HTERT RPE-1 (cell line): Measurements from ENCODE around the gene ATP5F1E.
"Not testable (repeated sequence)": the region's sequence is repeated elsewhere in the genome, so short reads cannot be mapped to it uniquely, and the experiment has no call there.

ENCODE experiments used
- in situ Hi-C: fragments of 300-500 bp; cut with MboI; formaldehyde crosslinking; loops from 4 replicates; pipeline ENCODE4 v1.14.3; 2020; ENCODE audit warnings: low sequenced_read_pairs

ATP5F1E gene

DNA sequence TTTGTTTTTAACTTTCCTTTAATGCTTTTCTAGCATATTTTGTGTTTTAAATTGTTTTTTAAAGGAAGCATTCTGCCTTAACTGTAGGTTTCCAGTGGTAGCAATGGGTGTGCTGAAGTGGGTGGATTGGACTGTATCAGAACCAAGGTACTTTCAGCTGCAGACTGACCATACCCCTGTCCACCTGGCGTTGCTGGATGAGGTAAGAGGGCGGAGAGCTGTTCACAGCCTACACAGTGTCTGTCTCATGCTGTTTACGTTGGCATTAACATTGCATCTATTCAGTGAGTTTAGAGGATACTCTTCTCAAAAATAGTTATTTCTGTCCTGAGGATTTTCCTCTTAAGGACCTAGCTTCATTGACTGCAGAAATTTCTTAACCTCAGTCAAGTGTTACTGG is 39.2 kb downstream of the ATP5F1E start:
- in situ Hi-C loops = no loop called here

DNA sequence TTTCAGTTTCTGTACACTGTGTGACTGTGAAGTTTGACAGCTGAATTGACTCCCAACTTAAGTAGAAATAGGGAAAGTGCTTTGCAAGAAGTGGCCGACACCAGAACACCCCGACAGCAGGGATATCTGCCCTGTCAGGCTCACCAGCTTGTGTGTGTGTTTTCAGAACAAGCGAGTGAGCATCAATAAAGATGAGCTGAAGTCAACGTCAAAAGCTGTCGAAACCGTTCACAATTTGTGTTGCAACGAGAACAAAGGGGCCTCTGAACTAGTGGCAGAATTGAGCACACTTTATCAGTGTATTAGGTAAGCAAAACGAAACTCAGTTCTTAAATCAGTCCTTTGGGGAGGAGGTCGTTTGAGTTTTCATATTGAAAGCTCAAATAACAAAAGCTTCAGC is 40.4 kb downstream of the ATP5F1E start:
- in situ Hi-C loops = no loop called here

DNA sequence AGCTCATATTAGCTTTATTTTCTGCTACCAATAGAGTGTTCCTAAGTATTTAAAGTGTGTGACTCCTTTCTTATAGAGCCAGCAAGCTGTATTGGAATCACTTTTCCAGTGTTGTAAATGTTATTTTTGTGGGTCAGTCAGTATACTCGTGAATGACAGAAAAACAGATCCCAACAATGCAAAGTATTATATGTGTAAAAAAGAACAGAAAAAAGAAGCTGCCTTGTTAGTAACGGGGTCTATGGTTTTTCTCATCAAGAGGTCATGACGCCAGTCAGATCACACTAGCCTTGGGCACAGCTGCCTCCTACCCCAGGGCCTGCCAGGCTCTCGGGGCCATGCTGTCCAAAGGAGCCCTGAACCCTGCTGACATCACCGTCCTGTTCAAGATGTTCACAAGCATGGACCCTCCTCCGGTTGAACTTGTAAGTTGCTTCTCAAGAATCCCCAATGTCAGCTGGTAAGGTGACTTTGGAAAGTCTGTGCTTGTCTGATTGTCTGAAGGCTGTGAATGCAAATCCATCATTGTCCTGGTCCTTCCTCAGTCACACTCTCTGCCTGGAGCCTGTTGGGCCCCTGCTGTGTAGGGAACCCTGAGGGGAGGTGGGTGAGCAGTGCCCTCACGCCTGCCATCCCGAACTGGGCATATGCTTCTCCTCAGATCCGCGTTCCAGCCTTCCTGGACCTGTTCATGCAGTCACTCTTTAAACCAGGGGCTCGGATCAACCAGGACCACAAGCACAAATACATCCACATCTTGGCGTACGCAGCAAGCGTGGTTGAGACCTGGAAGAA is 41.3 kb downstream of the ATP5F1E start:
- in situ Hi-C loops = no loop called here

DNA sequence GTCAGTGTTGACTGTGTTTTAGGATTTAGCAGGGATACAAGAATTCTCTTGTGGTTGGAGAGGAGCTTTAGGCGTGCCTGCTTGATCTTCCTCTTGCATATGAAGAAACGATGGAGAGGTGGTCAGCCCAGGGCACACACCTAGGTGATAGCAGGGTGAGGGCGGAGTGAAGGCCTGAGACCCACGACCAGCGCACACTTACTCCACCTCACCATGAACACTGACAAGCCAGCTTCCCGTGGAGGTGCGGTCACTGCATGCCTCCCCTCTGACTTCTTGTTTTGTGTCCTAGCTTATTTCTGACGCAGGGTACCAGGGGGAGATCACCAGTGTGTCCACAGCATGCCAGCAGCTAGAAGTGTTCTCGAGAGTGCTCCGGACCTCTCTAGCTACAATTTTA is 42.9 kb downstream of the ATP5F1E start:
- in situ Hi-C loops = no loop called here

DNA sequence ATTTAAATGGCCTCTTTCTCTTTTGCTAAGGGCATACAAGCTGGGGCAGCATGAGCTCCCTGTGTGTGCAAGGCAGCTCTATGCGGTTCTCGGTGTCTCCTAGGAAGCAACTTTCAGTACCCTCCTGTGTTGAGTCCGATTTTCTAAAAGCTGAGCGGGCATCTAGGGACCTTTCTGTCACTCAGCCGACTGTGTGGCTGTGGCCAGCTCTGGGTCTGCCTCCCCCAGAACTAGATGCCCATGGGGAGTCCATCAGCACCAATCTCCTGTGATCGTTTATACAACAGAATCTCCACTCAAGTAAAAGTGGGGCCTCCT is 43.6 kb downstream of the ATP5F1E start:
- in situ Hi-C loops = no loop called here

DNA sequence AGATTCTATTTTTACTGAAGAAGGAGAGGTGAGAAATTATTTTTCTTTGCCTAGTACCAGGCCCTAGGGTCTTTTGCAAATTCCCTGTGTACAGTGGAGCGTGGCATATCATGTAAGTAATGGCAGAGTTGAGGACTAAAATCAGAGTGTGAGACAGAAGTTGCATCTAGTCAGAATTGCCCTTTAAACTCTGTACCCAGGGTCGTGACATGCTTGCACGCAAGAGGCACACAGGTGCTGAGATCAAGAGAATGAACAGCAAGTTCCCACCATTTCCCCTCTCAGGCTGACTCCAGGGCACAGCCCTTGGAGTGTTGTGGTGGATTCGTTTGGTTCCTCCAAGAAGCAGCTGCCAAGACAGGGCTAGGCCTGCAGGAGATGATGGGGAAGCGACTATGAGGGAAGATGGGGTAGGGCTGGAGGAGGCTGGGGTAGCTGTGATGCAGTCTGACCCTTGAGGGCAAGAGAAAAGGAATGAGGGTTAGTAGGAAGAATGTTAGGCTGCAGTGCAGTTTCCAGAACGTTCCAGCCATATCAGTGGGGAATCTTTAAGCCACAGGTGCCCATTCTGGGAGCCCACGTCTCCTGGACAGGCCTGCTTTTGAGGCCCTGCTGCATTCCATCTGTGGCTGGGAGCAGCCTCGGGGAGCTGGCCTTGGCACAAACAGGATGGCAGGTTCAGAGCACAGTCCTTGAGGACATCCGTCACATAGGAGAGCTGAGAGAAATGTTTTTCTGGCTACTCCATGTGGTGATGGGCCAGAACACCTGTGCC is 44.2 kb downstream of the ATP5F1E start:
- in situ Hi-C loops = no loop called here

DNA sequence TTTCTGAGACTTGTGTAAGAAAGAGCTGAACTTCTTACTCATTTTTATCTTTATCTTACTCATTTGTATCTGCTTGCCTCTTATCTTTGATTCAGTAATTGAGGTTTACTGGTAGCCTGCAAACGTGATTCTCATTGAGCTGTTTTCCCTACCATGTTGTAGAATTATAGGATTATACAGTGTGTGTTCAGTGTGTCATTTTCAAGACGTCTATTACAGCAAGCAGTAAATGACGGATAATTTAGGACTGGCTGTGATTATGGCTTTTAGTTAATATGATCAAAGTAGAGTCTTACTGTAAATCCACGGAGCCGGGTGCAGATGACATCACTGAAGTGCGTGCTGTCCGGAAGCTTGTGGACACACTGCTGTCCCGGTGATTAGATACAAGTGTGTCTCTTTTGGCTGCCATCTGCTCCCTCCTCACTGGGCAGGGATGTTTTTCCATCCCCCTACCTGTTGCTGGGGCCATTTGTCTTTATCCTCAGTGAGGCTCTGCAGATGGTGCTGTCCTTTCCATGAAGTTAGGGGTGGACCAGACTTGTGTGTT is 45.1 kb downstream of the ATP5F1E start:
- in situ Hi-C loops = no loop called here

DNA sequence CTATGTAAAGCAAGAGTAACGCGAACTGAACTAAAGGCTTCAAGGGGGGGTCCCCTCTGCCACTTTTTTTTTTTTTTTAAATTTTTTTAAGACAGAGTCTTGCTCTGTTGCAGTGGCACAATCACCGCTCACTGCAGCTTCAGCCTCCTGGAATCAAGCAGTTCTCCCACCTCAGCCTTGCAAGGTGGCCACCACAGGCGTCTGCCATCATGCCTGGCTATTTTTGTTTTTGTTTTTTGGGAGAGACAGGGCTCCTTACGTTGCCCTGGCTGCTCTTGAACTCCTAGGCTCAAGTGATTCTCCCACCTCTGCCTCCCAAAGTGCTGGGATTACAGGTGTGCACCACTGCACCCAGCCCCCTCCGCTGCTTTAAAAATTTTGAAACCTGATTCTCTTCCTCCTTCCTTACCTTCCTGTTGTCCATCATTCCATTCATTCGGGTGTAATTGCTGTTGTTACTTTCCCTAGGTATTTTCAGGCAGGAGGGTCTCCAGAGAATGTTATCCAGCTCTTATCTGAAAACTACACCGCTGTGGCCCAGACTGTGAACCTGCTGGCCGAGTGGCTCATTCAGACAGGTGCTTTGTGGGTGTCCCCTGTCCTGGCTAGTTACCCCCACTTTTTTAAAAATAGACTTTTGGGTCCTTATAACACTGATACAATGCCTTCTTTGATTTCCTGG is 45.7 kb downstream of the ATP5F1E start:
- in situ Hi-C loops = no loop called here

DNA sequence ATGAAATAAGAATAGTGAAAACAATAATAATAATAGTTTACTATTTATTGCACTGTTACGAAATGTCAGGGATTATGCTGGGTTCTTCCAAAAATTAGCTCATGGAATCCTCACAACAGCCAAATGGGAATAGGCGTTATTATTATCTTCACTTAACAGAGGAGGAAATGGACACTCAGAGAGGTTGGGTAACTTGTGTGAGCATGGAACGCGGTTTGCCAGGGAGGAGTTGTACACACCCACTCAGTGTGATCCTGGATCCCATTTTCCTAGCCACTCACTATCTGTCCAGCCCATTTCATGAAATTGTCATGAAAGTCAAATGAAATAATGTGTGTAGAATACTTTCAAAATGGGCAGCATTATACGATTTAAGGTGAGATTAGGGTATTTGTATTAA is 46.5 kb downstream of the ATP5F1E start:
- in situ Hi-C loops = no loop called here

DNA sequence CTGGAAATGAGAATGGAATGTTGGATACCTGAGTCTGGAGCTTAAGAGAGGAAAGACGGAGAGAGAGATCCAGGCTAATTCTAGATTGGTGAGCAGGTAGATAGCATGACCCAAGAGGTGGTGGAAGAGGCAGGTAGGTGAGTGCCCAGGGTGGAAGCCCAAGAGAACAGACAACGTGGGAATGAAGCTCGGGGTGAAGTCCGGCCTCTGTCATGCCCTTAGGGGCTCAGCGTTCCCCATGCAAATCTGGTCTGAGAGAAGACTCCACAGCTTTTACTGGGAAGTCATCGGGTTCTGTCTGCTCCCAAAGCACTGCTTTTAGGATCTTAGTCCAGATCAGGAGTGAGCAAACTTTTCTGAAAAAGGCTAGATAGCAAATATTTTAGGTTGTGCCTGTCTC is 47.4 kb downstream of the ATP5F1E start:
- in situ Hi-C loops = no loop called here

DNA sequence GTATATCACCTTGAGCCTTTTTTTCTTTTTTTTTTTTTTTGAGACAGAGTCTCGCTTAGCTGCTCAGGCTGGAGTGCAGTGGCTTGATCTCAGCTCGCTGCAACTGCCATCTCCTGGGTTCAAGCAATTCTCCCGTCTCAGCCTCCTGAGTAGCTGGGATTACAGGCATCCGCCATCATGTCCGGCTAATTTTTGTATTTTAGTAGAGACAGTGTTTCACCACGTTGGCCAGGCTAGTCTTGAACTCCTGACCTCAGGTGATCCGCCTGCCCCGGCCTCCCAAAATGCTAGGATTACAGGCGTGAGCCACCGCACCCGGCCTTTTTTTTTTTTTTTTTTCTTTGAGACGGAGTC is 49.0 kb downstream of the ATP5F1E start:
- in situ Hi-C loops = not testable (repeated sequence)

DNA sequence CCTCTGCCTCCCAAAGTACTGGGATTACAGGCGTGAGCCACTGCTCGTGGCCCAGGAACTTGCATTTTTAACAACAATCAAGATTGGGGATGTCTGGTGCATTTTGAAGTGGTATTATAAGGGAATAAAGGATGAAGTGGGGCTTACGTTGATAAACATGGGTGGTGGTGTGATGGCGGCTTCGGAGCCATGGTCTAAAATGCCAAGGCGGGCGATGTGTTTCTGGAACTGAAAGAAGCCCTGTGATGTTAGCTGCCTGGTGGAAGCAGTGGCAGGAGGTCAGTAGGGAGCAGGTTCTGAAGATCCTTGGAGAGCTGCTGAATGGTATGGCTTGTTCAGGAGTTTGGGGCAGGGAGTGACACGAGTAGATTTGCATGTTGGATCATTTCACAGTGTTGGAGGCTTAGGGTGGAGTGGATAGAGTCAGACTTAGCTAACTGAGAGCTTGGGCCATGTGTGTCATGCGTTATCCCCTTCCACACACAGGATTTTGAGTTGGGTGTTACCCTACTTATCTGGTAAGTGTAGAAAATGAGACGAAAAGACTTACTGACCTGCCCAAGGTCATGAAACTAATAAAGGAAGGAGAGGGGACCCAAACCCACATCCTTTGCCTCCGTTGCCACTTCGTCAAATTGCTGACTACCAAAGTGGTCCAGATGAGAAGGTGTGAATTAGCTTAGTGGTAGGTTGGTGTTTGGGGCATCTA is 49.6 kb downstream of the ATP5F1E start:
- in situ Hi-C loops = no loop called here

DNA sequence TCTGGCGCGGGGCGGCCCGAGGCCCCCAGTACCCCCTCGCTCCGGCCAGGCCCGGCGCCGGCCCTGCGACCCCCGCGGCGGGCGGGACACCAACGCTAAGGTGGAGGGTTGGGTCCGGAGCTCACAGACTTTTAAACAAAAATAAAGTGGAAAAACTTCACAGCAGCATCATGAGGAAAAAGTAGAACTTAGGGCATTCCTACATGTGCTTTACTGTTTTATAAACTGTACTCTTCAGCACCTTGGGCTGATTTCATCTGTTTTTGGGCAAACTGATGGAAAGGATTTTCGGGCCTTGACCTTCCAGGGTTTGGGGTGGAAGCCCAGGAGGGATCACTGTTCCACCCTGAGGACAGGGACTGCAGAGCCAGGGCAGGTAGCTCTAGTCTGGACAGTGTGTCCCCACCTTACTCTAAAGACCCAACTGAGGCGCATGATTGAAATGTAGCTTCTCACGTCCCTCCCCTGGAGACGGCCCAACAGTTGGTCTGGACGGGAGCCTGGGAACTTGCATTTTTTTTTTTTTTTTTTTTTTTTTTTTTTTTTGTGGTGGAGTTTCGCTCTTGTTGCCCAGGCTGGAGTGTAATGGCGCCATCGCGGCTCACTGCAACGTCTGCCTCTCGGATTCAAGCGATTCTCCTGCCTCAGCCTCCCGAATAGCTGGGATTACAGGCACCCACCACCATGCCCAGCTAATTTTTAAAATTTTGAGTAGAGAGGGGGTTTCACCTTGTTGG is 50.3 kb downstream of the ATP5F1E start:
- in situ Hi-C loops = no loop called here

DNA sequence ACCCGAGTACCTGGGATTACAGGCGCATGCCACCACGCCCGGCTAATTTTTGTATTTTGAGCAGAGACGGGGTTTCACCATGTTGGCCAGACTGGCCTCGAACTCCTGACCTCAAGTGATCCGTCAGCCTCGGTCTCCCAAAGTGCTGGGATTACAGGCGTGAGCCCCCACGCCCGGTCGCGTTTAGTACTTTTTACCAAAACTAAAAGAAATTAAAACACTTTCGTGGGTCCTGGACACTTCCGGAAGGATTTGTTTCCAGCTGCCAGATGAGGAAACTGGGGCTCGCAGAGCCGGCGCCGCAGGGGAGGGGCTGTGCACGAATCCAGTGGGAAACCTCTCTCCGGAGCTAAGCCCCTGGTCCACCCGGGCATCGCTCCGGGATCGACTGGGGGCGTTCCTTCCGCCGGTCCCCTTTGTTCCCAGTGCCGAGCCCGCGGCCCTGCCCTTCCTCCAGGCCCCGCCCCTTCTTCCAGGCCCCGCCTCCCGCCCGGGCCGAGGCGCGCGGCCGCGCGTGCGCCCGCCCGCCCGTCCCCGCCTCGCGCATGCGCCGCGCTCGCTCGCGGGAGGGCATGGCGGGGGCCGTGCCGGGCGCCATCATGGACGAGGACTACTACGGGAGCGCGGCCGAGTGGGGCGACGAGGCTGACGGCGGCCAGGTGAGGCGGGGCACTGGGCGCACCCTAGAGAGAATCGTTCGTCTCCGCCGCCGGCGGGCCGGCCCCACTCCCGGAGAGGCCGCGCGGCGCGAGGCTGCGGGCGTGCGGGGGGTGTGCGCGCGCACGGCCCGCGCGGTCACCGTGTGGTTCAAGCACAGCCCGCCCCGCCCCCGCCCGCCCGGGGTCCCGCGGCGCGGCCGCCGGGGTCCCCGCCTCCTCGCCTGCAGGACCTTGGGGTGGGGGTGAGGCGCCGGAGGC is 51.2 kb downstream of the ATP5F1E start, which contains the start of gene NELFCD:
Gene NELFCD, plus strand, starts transcription at position 546 of the 917 bp plus-strand sequence. Its CDS starts 54 bp downstream, at position 600.
- in situ Hi-C loops = no loop called here

DNA sequence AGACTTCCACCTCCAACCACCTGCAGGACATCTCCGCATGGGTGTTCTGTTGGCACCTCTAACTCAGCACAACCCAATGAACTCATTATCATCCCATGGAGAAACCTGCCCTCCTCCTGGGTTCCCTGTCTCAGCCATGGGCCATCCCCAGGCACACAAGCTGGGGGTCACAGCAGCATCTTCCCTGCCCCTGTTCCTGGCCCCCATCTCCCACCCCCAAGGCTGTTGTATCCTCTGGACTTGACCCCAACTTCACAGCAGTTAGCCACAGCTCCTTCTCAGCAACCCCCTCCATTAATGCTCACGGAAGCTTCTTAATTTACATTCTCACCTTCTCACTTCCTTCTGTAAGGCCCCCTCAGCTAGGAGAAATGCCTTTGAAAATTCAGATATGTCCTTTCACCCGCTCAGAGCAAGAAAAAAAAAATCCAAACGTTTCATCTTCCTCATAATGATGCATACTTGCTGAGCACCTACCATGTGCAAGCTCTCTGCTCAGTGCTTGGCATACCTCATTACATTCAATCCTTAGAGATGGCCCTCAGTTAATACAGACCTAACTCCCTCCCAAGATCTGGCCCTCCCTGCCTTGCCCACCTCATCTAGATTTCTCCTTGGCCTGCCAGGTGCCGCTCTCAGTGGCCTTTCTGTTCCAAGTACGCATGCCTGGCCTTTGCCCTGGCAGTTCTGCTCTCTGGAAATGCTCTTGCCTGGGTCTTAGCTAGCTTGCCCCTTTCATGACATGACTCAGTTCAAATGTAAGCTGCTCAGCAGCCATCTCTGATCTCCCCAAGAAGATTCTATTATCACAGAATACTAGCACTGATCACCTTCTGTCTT is 53.6 kb downstream of the ATP5F1E start:
- in situ Hi-C loops = no loop called here

DNA sequence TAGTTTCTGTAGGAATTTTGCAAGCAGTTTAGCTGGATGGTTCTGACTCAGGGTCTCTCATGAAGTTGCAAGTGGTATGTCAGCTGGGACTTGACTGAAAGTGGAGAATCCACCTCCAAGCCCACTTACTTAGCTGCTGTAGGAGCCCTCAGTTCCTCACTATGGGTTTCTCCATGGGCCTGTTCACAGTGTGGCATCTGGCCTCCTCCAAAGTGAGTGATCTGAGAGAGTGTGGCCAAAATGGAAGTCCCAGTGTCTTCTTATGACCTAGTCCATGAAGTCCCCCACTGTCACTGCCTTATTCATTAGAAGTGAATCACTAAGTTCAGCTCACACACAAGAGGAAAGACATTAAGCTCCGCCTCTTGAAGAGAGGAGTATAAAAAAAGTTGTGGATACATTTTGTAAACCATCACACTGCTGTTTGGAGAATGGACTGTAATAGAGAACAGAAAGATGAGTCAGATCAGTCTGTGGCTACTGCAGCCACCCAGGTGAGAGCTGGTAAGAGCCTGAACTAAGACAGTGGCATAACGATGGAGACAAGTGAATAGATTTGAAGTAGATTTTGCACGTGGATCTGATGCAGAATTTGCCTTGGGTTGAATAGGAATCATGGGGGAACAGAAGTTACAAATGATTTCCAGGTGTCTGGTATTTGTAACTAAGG is 55.9 kb downstream of the ATP5F1E start:
- in situ Hi-C loops = no loop called here
